ENCODE measurements around the gene SAMD4A.

DNA sequence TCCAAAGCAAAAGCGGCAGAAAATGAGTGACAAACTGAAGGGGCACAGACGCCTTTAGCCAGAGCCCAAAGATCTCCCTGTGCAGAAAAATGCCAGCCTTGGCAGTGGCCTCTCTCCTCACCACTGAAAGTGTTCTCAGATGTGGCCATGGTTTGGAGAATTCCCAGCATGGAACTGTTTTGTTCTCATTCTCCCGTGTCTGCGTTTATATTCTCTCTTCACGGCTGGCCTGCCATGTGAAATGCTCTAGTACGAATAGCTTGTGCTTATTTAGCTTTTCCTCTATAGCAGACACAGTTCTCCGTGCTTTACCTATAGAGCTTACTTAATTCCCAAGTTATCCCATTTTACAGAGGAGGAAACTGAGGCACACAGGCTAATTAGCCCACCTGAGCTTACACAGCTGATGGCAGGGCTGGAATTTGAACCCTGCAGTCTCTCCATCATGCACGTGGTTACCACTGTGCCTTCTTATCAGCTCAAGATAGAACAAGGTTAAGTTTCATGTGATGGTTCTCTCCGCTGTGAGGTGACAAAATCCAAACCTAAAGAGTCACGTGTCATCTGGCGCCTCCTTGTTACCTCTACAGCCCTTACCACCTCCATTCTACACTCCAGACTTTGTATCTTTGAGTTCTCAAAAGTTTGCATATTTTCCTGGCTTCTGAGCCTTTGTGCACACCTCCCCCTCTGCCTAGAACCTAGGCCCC is 194.1 kb downstream of the SAMD4A start:
- TF ChIP-seq SUZ12 (IDR thresholded peaks at IDR 0.05; ENCODE audit: extremely low read depth, insufficient read depth, insufficient read length) (no peak), YY1 (IDR thresholded peaks at IDR 0.05; ENCODE audit: insufficient read depth, insufficient read length) (no peak), ZNF274 (IDR thresholded peaks at IDR 0.05; ENCODE audit: low read depth, low read length) (no peak)
